HepG2 (cell line): Measurements from ENCODE around the gene SLC1A5. TPM values are rescaled to one million over a fixed set of nuclear protein-coding genes. Genes with fewer than 3 reads are reported as not detected.
A peak's percentile ranks its signal among the peaks of the same experiment; 100 is the strongest.

Experiments used
- ARHGAP35 ChIP-seq: sonication (generic); formaldehyde crosslinking; IDR thresholded peaks from 2 replicates; pipeline ENCODE4 v1.9.0; 2022; ENCODE audit warnings: mild to moderate bottlenecking, inconsistent platforms, moderate library complexity, missing genetic modification reagents, borderline replicate concordance
- ATF5 ChIP-seq: sonication (generic); formaldehyde crosslinking; IDR thresholded peaks from 2 replicates; pipeline ENCODE4 v1.4.0; 2020; ENCODE audit warnings: mild to moderate bottlenecking, low read depth, missing genetic modification reagents
- BORCS8-MEF2B ChIP-seq: sonication (generic); formaldehyde crosslinking; IDR thresholded peaks from 2 replicates; pipeline ENCODE4 v1.8.0; 2022; ENCODE audit warnings: mild to moderate bottlenecking, missing genetic modification reagents
- DMTF1 ChIP-seq: sonication (generic); formaldehyde crosslinking; IDR thresholded peaks from 2 replicates; pipeline ENCODE4 v1.4.0; 2020; ENCODE audit warnings: mild to moderate bottlenecking, missing genetic modification reagents
- HNRNPL ChIP-seq: fragments of 200-400 bp; formaldehyde crosslinking; IDR thresholded peaks from 2 replicates; pipeline ENCODE4 v1.6.1; 2017; ENCODE audit warnings: mild to moderate bottlenecking, low read depth, low read length
- MAX ChIP-seq: IDR thresholded peaks from 2 replicates; pipeline ENCODE4 v1.6.1; 2012; ENCODE audit warnings: inconsistent platforms
- MED13 ChIP-seq: sonication (generic); formaldehyde crosslinking; IDR thresholded peaks from 2 replicates; pipeline ENCODE4 v1.5.0; 2020; ENCODE audit warnings: missing genetic modification reagents
- NONO ChIP-seq, 2 experiments: fragments of 450-650 bp in 1 of 2; sonication (generic) in 1 of 2; formaldehyde crosslinking in 1 of 2; IDR thresholded peaks in 1 of 2; conservative IDR thresholded peaks in 1 of 2; 2 replicates each; pipeline versions ENCODE4 v1.6.1 to v1.8.0; 2017 to 2022; ENCODE audit warnings: mild to moderate bottlenecking in 1 of 2, missing genetic modification reagents in 1 of 2, moderate library complexity in 1 of 2
- PRDM10 ChIP-seq: sonication (generic); formaldehyde crosslinking; IDR thresholded peaks from 2 replicates; pipeline ENCODE4 v1.4.0; 2020; ENCODE audit warnings: low read depth, missing genetic modification reagents
- REST ChIP-seq, 2 experiments: IDR thresholded peaks; 2 replicates each; pipeline ENCODE4 v1.6.1; 2011 to 2012; ENCODE audit warnings: low read length in 2 of 2, borderline replicate concordance in 1 of 2, low read depth in 1 of 2, mild to moderate bottlenecking in 1 of 2, moderate library complexity in 1 of 2
- RXRA ChIP-seq: sonication (generic); formaldehyde crosslinking; IDR thresholded peaks from 2 replicates; pipeline ENCODE4 v1.5.1; 2020; ENCODE audit warnings: missing genetic modification reagents
- XBP1 ChIP-seq: sonication (generic); formaldehyde crosslinking; IDR thresholded peaks from 2 replicates; pipeline ENCODE4 v1.5.0; 2020; ENCODE audit warnings: missing genetic modification reagents
- ZNF143 ChIP-seq: sonication (generic); formaldehyde crosslinking; IDR thresholded peaks from 2 replicates; pipeline ENCODE4 v1.4.0; 2020; ENCODE audit warnings: missing genetic modification reagents
- ZNF563 ChIP-seq: sonication (generic); formaldehyde crosslinking; IDR thresholded peaks from 2 replicates; pipeline ENCODE4 v1.8.0; 2022; ENCODE audit warnings: mild to moderate bottlenecking, moderate library complexity, missing genetic modification reagents
- ZNF564 ChIP-seq: sonication (generic); formaldehyde crosslinking; IDR thresholded peaks from 2 replicates; pipeline ENCODE4 v1.8.1; 2023; ENCODE audit warnings: mild to moderate bottlenecking, missing genetic modification reagents
- polyA plus RNA-seq, 8 experiments: library from polyadenylated mRNA; depleted of rRNA in 3 of 8; stranded (reverse) in 7 of 8; unstranded in 1 of 8; fragments of >200 nt; fragmentation: Illumina TruSeq in 4 of 8; extraction: Trizol in 4 of 8; gene quantifications; 2 replicates each; pipeline versions ENCODE4 v1.2.1 to v1.2.3, GENCODE V29; 2011 to 2016; ENCODE audit warnings: low read depth in 4 of 8, missing spikeins in 1 of 8, mixed read lengths in 1 of 8; ENCODE audit not compliant: insufficient read depth in 1 of 8
- total RNA-seq, 5 experiments: library from RNA; depleted of rRNA; stranded (reverse); fragments of >200 nt; fragmentation: Illumina TruSeq; extraction: Trizol; gene quantifications; 2 replicates each; pipeline ENCODE4 v1.2.3, GENCODE V29; 2016; ENCODE audit warnings: low read depth in 1 of 5

Gene SLC1A5
- total and polyA plus RNA-seq, 2 of the 13 experiments (the other 11 are each of a cell fraction or from before 2014, with no cell fraction given) = 120 to 159 TPM

GRCh38 chr19:46821512-46822409 is 33.4 kb upstream of the SLC1A5 start (continued):
- TF ChIP-seq PRDM10 (no peak), BORCS8-MEF2B (CRISPR knock-in tag) (no peak), RXRA (CRISPR knock-in tag) (peak; percentile 26; the same call in 1 of the 2 replicates), REST (IDR thresholded peaks at IDR 0.05; ENCODE audit: borderline replicate concordance in 1 of 2, low read depth in 1 of 2, low read length in 2 of 2) (no peak), ZNF143 (CRISPR knock-in tag) (no peak), MAX (no peak), MED13 (CRISPR knock-in tag) (no peak), HNRNPL (0 out of 2 replicates have a peak, but pooled peaks have one; percentile 68), XBP1 (CRISPR knock-in tag) (no peak), ZNF563 (CRISPR knock-in tag) (no peak), ZNF564 (CRISPR knock-in tag) (peak; percentile 53; the same call in 1 of the 2 replicates), NONO (IDR thresholded peaks at IDR 0.05) (no peak), NONO (CRISPR knock-in tag; conservative IDR thresholded peaks at IDR 0.05) (no peak), ATF5 (CRISPR knock-in tag) (no peak), ARHGAP35 (CRISPR knock-in tag) (0 out of 2 replicates have a peak, but pooled peaks have one; percentile 26), DMTF1 (CRISPR knock-in tag) (no peak)
